ENCODE measurements around the gene NDUFS8. TPM values are rescaled to one million over a fixed set of nuclear protein-coding genes. Genes with fewer than 3 reads are reported as not detected.

NDUFS8 gene
- total and polyA plus RNA-seq, 2 of the 13 experiments (the other 11 are each of a cell fraction or from before 2014, with no cell fraction given): 96.7 to 158 TPM

- TF ChIP-seq GMEB1 (CRISPR knock-in tag; IDR thresholded peaks at IDR 0.05; ENCODE audit: borderline replicate concordance) (0 out of 2 replicates have a peak, but pooled peaks have one; percentile 21), KDM5B (CRISPR knock-in tag; IDR thresholded peaks at IDR 0.05; ENCODE audit: borderline replicate concordance) (peak; percentile 59; the same call in 1 of the 2 replicates), SP140L (CRISPR knock-in tag; IDR thresholded peaks at IDR 0.05; ENCODE audit: borderline replicate concordance) (no peak), RBAK (CRISPR knock-in tag; IDR thresholded peaks at IDR 0.05) (no peak), ZNF790 (CRISPR knock-in tag; IDR thresholded peaks at IDR 0.05; ENCODE audit: borderline replicate concordance) (no peak), HMG20B (CRISPR knock-in tag; conservative IDR thresholded peaks at IDR 0.05) (no peak), ZNF24 (IDR thresholded peaks at IDR 0.05) (no peak), PRDM4 (CRISPR knock-in tag; IDR thresholded peaks at IDR 0.05; ENCODE audit: borderline replicate concordance) (no peak), POLR2AphosphoS5 (IDR thresholded peaks at IDR 0.05; ENCODE audit: low read depth, low read length) (no peak), ZNF772 (CRISPR knock-in tag; IDR thresholded peaks at IDR 0.05) (0 out of 2 replicates have a peak, but pooled peaks have one; percentile 4), ZNF136 (CRISPR knock-in tag; IDR thresholded peaks at IDR 0.05; ENCODE audit: low read depth) (no peak), TBX3 (IDR thresholded peaks at IDR 0.05; ENCODE audit: borderline replicate concordance) (no peak), KLF12 (CRISPR knock-in tag; IDR thresholded peaks at IDR 0.05; ENCODE audit: borderline replicate concordance) (peak; percentile 57; the same call in 1 of the 2 replicates), ZFP82 (CRISPR knock-in tag; IDR thresholded peaks at IDR 0.05; ENCODE audit: borderline replicate concordance) (no peak), ZBTB34 (CRISPR knock-in tag; IDR thresholded peaks at IDR 0.05) (no peak), ZNF446 (CRISPR knock-in tag; IDR thresholded peaks at IDR 0.05) (peak; percentile 58; the same call in 1 of the 2 replicates), CHD4 (IDR thresholded peaks at IDR 0.05; ENCODE audit: borderline replicate concordance, low read length) (0 out of 2 replicates have a peak, but pooled peaks have one; percentile 59), ZNF792 (CRISPR knock-in tag; IDR thresholded peaks at IDR 0.05) (0 out of 2 replicates have a peak, but pooled peaks have one; percentile 25), ZNF124 (CRISPR knock-in tag; IDR thresholded peaks at IDR 0.05) (no peak), ZFP36L1 (CRISPR knock-in tag; IDR thresholded peaks at IDR 0.05) (no peak), TEAD2 (CRISPR knock-in tag; IDR thresholded peaks at IDR 0.05) (no peak), E2F5 (CRISPR knock-in tag; conservative IDR thresholded peaks at IDR 0.05) (no peak), MAFF (IDR thresholded peaks at IDR 0.05; ENCODE audit: low read depth, low read length) (no peak), ZNF543 (CRISPR knock-in tag; IDR thresholded peaks at IDR 0.05) (no peak), ZSCAN30 (CRISPR knock-in tag; IDR thresholded peaks at IDR 0.05) (no peak)
Observed at GRCh38 chr11:68003846-68004550, 26.5 kb upstream of the NDUFS8 start, which contains the start of gene UNC93B1 (continued).
